ENCODE results near the gene EBF3.

Gene EBF3

DNA sequence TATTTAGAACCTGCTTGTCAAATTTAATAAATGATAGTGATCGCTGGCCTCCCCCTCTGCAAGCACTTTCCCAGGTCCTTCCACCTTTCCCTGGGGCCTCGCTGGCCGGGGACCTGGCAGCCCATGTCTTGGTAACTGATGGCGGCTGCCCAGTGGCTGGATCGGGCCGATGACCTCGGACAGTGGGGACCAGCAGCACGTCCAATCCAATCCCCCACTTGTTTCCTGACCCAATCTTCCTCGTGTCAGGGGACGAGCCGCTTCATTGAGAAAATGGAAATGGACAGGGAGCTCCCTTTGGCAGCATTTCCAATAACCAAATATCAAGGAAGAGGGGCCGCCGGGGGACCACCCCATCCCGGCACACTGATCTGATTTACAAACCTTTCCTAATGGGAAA lies 17.2 kb downstream of the EBF3 start:
- Histone ChIP-seq H3K36me3 (ENCODE audit: insufficient read depth, low read depth, low read length) (no peaks in the 10 kb centered on the region), H3K9ac (ENCODE audit: low read depth, low read length) (no peak overlapping the region), H3K4me1 (ENCODE audit: insufficient read depth, low read length) (peaks cover 6% of the 10 kb centered on the region; the same call in 1 of the 2 replicates), H3K27ac (ENCODE audit: low read length) (no peak overlapping the region), H3K4me3 (ENCODE audit: low read length) (no peak overlapping the region), H3K27me3 (ENCODE audit: insufficient read depth, low read length) (peaks cover 24% of the 10 kb centered on the region), H3K9me3 (ENCODE audit: insufficient read depth, low read depth, low read length) (no peaks in the 10 kb centered on the region)

DNA sequence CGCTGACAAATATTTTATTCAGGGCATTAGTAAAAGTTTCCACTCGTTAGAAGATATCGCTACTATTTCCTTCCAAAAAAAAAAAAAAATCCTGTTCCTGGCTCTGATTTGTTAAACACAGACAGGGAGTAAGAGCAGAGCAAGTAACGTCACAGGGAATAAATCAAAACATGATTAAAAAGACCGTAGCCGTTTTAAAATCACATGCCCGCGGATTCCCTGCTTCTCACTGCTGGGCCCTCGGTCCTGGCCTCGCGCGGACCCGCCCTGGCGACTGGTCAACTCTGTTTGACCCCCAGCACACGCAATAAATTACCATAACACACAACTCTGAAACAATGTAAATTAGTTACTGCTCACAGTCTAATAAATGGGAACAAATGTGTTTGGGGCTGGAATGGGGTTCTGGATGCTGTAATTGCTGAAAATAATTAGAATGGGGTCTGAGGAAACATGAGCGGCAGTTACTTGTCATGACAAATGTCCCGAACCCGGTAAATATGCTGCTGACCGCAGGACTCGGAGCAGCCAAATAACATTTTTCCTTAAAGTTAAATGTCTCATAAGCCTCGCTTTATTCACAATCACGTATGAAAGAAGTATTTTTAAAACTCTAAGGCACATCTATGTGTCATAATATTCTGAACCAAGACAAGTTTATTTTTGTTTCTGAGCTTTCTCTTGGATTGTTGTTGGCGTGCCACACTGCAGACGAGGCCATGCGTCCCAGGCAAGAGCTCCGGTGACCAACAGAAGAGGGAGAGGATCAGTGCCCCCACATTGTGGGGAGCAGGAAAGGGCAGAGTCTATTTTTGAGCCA lies 17.9 kb downstream of the EBF3 start:
- no peaks in the 10 kb centered on the region for H3K36me3 ChIP-seq (ENCODE audit: insufficient read depth, low read depth, low read length)
- no peaks in the 10 kb centered on the region for H3K9me3 ChIP-seq (ENCODE audit: insufficient read depth, low read depth, low read length)
- H3K27me3 ChIP-seq (ENCODE audit: insufficient read depth, low read length), result peaks cover 17% of the 10 kb centered on the region
- peaks cover 6% of the 10 kb centered on the region; the same call in 1 of the 2 replicates for H3K4me1 ChIP-seq (ENCODE audit: insufficient read depth, low read length)
- no peak overlapping the region for H3K27ac ChIP-seq (ENCODE audit: low read length)
- H3K4me3 ChIP-seq (ENCODE audit: low read length), result no peak overlapping the region
- H3K9ac ChIP-seq (ENCODE audit: low read depth, low read length), result no peak overlapping the region

DNA sequence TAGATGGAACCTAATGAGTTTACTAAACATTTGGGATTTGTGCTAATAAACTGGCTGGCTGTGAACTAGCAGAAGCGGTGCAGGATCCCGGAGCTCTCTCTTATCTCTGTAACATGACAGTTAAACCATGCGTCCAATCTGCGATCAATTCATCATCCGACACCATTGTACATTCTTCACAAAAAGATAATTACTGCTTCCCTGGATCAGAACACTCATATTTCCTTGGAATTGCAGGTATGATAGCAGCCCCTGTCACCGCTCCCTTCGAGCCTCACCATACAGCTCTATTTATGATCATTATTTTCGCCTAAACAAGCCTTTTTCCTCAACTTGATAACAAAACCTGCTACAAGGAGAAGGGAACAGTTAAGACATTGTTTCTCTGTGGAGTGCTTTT lies 18.5 kb downstream of the EBF3 start:
- Histone ChIP-seq H3K4me3 (ENCODE audit: low read length) (no peak overlapping the region), H3K4me1 (ENCODE audit: insufficient read depth, low read length) (peaks cover 4% of the 10 kb centered on the region; the same call in 1 of the 2 replicates), H3K27ac (ENCODE audit: low read length) (no peak overlapping the region), H3K27me3 (ENCODE audit: insufficient read depth, low read length) (peaks cover 11% of the 10 kb centered on the region; the same call in 1 of the 2 replicates), H3K9ac (ENCODE audit: low read depth, low read length) (no peak overlapping the region), H3K9me3 (ENCODE audit: insufficient read depth, low read depth, low read length) (no peaks in the 10 kb centered on the region), H3K36me3 (ENCODE audit: insufficient read depth, low read depth, low read length) (no peaks in the 10 kb centered on the region)

DNA sequence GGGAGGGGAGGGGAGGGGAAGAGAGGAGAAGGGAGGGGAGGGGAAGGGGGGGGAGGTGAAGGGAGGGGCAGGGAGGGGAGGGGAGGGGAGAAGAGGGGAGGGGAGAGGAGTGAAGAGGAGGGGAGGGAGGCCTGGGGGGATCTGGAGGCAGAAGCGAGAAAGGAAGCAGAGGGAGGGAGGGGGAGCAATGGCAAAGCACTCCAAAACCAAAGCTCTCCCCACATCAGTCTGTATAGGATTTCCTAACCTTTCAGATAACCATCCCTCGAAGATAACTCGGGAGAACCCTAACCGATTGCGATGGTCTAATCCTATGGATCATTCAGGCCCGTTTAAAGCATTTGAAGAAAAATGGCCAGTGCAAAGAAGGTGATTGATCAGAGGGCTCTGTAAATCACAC lies 19.0 kb downstream of the EBF3 start:
- H3K27me3 ChIP-seq (ENCODE audit: insufficient read depth, low read length), result peaks cover 6% of the 10 kb centered on the region; the same call in 1 of the 2 replicates
- H3K36me3 ChIP-seq (ENCODE audit: insufficient read depth, low read depth, low read length), result no peaks in the 10 kb centered on the region
- no peak overlapping the region for H3K27ac ChIP-seq (ENCODE audit: low read length)
- no peaks in the 10 kb centered on the region for H3K9me3 ChIP-seq (ENCODE audit: insufficient read depth, low read depth, low read length)
- no peak overlapping the region for H3K9ac ChIP-seq (ENCODE audit: low read depth, low read length)
- H3K4me1 ChIP-seq (ENCODE audit: insufficient read depth, low read length), result no peaks in the 10 kb centered on the region; the same call in 1 of the 2 replicates
- no peak overlapping the region for H3K4me3 ChIP-seq (ENCODE audit: low read length)

DNA sequence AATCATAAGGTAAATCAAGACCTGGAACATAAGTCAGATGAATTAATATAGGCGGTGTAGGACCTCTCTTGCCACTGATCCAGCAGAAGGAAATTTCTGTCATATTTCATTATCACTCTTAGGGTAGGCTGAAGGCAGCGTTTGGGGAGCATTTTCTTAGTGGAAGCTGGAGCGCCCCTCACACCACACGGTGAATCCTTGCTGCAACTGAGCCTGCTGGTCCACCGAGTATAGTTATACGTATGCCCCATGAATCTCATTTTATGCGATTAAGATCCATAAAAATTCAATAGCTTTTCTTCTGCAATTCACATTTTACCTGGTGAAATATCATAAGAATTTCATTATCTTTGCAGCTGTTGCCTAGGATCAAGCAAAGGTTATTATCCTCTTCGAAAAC lies 19.6 kb downstream of the EBF3 start:
- H3K36me3 ChIP-seq (ENCODE audit: insufficient read depth, low read depth, low read length), result no peaks in the 10 kb centered on the region
- no peaks in the 10 kb centered on the region for H3K9me3 ChIP-seq (ENCODE audit: insufficient read depth, low read depth, low read length)
- H3K4me1 ChIP-seq (ENCODE audit: insufficient read depth, low read length), result no peaks in the 10 kb centered on the region
- no peak overlapping the region for H3K4me3 ChIP-seq (ENCODE audit: low read length)
- H3K9ac ChIP-seq (ENCODE audit: low read depth, low read length), result no peak overlapping the region
- H3K27me3 ChIP-seq (ENCODE audit: insufficient read depth, low read length), result 0 out of 2 replicates have a peak, but pooled peaks cover 5% of the 10 kb centered on the region
- no peak overlapping the region for H3K27ac ChIP-seq (ENCODE audit: low read length)

DNA sequence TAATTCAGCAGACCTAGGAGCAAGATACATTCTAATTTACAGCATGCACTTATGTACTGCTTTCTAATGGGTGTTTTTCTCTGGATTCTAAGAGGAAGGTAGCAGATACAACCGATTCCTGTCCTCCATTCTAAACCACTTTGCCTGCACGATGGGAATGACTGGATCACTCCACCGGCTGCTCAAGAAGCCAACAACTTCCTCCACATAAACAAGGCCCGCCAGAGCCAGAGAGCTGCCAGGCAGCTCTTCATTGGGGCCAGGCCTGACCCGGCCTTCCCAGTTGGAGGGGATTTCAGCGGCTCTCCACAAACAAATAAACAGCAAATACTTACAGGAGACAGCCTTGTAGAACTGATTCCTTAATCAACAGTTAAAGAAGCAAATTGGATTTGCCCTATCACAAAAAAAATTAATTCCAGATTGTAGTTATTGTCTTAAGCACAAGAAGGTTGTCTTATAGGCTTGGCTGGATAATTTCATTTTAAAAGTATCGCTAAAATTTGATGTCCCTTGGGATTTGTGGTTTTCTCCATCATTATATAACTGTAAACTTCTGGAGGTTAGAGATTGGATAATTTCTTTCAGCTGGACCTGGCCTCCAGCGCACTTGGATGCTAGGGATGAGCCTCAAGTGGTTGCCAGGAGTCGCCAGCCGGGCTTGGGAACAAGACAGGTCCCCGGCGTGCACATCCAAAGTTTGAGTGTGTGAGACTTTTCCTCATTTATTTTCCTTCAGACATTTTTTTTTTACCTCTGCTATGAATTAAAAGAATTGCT lies 20.9 kb downstream of the EBF3 start:
- H3K27ac ChIP-seq (ENCODE audit: low read length), result no peak overlapping the region
- no peak overlapping the region for H3K4me3 ChIP-seq (ENCODE audit: low read length)
- no peaks in the 10 kb centered on the region for H3K9me3 ChIP-seq (ENCODE audit: insufficient read depth, low read depth, low read length)
- H3K9ac ChIP-seq (ENCODE audit: low read depth, low read length), result no peak overlapping the region
- H3K27me3 ChIP-seq (ENCODE audit: insufficient read depth, low read length), result no peaks in the 10 kb centered on the region
- H3K4me1 ChIP-seq (ENCODE audit: insufficient read depth, low read length), result no peaks in the 10 kb centered on the region
- no peaks in the 10 kb centered on the region for H3K36me3 ChIP-seq (ENCODE audit: insufficient read depth, low read depth, low read length)

DNA sequence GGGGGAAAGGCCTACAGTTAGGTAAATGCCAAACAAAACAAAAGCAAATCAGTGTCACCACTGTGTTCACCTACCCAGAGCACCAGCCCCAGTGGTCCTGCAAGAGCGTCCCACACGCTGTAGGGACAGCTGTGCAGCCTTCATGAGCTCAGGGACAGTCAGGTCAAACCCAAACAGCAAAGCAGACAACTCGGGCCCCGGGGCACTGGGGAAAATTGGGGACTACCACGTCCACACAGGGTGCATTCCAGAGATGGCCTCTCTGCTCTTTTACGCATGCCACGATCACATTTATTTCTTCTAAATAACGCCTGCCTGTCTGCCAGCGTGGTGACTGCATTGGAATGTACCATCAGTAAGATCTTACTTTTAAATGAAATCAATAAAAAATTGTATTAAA lies 21.7 kb downstream of the EBF3 start:
- H3K27me3 ChIP-seq (ENCODE audit: insufficient read depth, low read length), result no peaks in the 10 kb centered on the region
- H3K4me1 ChIP-seq (ENCODE audit: insufficient read depth, low read length), result no peaks in the 10 kb centered on the region
- no peak overlapping the region for H3K27ac ChIP-seq (ENCODE audit: low read length)
- no peaks in the 10 kb centered on the region for H3K9me3 ChIP-seq (ENCODE audit: insufficient read depth, low read depth, low read length)
- no peaks in the 10 kb centered on the region for H3K36me3 ChIP-seq (ENCODE audit: insufficient read depth, low read depth, low read length)
- H3K9ac ChIP-seq (ENCODE audit: low read depth, low read length), result no peak overlapping the region
- H3K4me3 ChIP-seq (ENCODE audit: low read length), result no peak overlapping the region

DNA sequence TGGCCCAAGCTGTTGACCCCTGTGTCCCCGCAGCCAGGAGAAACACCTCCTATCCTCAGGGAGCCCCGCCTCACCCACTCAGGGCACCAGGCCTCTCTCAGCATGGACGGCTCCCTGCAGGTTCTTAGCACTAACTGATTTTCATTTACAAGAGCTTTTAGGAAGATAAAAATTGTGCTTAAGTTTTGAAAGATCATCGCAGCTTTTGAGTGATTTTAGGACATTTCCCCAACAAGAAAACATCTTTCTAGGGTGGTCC lies 22.1 kb downstream of the EBF3 start:
- Histone ChIP-seq H3K36me3 (ENCODE audit: insufficient read depth, low read depth, low read length) (no peaks in the 10 kb centered on the region), H3K27ac (ENCODE audit: low read length) (no peak overlapping the region), H3K9me3 (ENCODE audit: insufficient read depth, low read depth, low read length) (no peaks in the 10 kb centered on the region), H3K4me3 (ENCODE audit: low read length) (no peak overlapping the region), H3K27me3 (ENCODE audit: insufficient read depth, low read length) (no peaks in the 10 kb centered on the region), H3K4me1 (ENCODE audit: insufficient read depth, low read length) (no peaks in the 10 kb centered on the region), H3K9ac (ENCODE audit: low read depth, low read length) (no peak overlapping the region)

DNA sequence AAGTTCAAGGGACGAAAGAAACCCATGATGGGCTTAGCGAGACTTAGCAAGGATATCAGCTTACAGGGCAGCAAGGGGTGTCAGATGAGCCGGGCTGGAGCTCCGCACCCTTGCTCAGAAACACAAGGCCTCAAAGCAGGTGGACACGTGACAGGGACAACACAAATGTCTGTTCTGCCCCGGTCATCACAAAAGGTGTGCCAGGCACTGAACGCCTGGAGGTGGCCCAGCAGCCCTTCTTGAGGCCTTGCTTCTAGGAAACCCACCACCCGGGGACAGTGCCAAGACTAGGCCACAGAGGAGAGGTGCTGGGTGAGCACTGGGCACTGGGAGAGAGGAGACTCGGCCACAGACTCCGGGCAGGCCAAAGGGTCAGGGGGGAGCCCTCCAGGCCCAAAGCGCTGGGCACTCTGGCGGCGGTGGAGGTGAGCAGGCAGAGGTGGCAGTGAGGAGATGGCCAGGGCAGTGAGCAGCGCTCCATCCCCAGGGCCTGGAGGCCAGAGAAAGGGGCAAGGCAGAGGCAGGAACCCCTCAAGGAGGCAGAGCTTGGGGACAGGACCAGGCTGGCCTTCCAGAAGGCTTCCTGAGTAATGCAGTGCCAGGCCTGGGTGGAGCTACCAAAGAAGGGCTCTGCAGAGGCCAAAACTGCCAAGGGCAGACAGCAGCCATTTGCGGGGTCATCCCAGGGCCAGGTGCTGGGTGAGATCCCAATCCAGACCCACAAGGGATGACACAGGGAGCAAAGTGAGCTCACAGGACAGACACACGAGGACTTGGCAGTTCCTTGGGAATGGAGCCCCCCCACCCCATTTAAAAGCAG lies 22.7 kb downstream of the EBF3 start:
- Histone ChIP-seq H3K36me3 (ENCODE audit: insufficient read depth, low read depth, low read length) (no peaks in the 10 kb centered on the region), H3K4me3 (ENCODE audit: low read length) (no peak overlapping the region), H3K27ac (ENCODE audit: low read length) (no peak overlapping the region), H3K9me3 (ENCODE audit: insufficient read depth, low read depth, low read length) (no peaks in the 10 kb centered on the region), H3K4me1 (ENCODE audit: insufficient read depth, low read length) (no peaks in the 10 kb centered on the region), H3K9ac (ENCODE audit: low read depth, low read length) (no peak overlapping the region), H3K27me3 (ENCODE audit: insufficient read depth, low read length) (no peaks in the 10 kb centered on the region)

DNA sequence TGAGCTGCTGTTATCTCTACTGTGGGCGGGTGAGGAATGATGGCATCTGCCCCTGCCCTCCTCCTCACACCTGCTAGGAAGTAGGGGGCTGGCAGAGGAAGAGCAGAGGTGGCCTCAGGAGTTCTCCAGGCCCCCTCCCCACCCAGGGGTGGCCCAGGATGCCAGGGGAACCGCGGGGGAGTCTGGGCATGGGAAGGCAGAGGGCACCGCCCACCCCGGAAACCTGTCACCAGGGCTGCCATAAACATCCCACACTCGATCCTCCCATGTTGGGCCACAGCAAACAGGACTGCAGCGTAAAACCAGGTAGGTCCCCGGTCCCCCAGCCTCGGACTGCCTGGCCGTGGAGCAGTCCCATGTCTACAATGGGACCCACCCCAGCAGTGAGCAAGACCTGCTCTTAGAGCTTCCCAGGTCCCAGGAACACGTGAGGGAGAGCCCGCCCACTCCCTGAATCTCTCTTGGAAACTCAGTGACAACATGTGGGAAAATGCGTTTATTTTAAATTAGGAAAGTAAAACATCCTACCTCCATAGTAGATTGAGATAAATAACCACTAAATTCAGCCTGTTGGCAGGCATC lies 23.4 kb downstream of the EBF3 start:
- H3K4me3 ChIP-seq (ENCODE audit: low read length), result no peak overlapping the region
- H3K9me3 ChIP-seq (ENCODE audit: insufficient read depth, low read depth, low read length), result no peaks in the 10 kb centered on the region
- no peaks in the 10 kb centered on the region for H3K4me1 ChIP-seq (ENCODE audit: insufficient read depth, low read length)

DNA sequence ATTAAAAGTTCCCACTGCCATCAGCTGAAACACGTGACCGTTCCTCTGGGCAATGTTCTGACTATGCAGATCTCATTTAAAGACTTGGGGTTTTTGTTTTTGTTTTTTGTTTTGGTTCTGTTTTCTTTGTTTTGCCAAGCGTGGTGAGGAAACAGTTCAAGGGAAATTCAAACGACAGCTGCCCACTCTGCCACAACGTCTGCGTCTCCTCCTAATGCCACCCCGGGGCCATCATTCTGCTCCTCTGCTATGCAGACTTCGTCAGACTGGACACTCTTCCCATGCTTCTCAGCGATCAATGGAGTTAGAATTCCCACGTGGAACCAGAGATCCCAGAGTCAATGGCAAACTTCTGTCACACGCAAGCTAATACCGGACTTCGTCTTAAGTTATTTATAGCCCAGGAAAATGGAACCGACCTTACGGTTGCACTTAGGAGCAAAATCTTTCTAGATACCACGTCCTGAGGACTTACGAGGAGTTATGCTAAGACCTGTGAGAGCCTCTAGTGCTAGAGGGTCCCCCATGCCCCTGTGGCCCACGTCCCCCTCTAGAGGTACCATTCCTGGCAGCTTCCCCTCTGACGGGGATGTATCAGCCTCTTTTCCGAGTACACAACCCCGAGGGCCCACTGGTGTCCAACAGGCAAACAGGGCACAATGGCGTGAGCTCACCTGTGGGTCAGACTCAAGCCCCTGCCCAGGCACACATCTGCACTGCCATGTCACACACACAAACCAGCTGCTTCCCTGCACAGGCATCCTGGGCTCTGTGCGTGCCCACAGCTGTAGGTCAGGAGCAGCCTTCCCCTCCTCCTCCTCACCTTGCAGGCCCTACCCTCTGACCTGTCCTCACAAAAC lies 24.4 kb downstream of the EBF3 start:
- no peaks in the 10 kb centered on the region for H3K9me3 ChIP-seq (ENCODE audit: insufficient read depth, low read depth, low read length)
- H3K27ac ChIP-seq (ENCODE audit: low read length), result no peak overlapping the region
- H3K27me3 ChIP-seq (ENCODE audit: insufficient read depth, low read length), result no peaks in the 10 kb centered on the region
- H3K4me3 ChIP-seq (ENCODE audit: low read length), result no peak overlapping the region
- H3K36me3 ChIP-seq (ENCODE audit: insufficient read depth, low read depth, low read length), result no peaks in the 10 kb centered on the region
- no peak overlapping the region for H3K9ac ChIP-seq (ENCODE audit: low read depth, low read length)
- no peaks in the 10 kb centered on the region for H3K4me1 ChIP-seq (ENCODE audit: insufficient read depth, low read length)

More for the DNA sequence above, 23.4 kb downstream of the EBF3 start:
- Histone ChIP-seq H3K9ac (ENCODE audit: low read depth, low read length) (no peak overlapping the region), H3K36me3 (ENCODE audit: insufficient read depth, low read depth, low read length) (no peaks in the 10 kb centered on the region), H3K27ac (ENCODE audit: low read length) (no peak overlapping the region), H3K27me3 (ENCODE audit: insufficient read depth, low read length) (no peaks in the 10 kb centered on the region)
